Activated CD8-positive, alpha-beta memory T cell treated with anti-CD3 and anti-CD28 coated beads for 4 hours (primary cell): ENCODE data around the gene ATOH8.

Experiments used
- DNase-seq, 2 donors: peaks; one replicate each; pipeline ENCODE4 v3.0.0-alpha.2; 2020; ENCODE audit warnings: low read depth in 2 of 2

The ATOH8 gene

DNA sequence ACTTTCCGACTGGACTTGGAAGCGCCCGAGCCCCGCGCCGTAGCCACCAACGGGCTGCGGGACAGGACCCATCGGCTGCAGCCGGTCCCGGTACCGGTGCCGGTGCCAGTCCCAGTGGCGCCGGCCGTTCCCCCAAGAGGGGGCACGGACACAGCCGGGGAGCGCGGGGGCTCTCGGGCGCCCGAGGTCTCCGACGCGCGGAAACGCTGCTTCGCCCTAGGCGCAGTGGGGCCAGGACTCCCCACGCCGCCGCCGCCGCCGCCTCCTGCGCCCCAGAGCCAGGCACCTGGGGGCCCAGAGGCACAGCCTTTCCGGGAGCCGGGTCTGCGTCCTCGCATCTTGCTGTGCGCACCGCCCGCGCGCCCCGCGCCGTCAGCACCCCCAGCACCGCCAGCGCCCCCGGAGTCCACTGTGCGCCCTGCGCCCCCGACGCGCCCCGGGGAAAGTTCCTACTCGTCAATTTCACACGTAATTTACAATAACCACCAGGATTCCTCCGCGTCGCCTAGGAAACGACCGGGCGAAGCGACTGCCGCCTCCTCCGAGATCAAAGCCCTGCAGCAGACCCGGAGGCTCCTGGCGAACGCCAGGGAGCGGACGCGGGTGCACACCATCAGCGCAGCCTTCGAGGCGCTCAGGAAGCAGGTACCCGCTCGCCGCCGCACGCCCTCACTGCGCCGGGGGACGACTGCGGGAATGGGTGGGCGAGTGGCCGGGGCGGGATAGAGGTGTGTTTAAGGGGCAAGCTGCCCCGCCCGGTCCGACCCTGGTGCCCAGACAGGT, 713 bp downstream of the ATOH8 start:
- DNase-seq = no peak

DNA sequence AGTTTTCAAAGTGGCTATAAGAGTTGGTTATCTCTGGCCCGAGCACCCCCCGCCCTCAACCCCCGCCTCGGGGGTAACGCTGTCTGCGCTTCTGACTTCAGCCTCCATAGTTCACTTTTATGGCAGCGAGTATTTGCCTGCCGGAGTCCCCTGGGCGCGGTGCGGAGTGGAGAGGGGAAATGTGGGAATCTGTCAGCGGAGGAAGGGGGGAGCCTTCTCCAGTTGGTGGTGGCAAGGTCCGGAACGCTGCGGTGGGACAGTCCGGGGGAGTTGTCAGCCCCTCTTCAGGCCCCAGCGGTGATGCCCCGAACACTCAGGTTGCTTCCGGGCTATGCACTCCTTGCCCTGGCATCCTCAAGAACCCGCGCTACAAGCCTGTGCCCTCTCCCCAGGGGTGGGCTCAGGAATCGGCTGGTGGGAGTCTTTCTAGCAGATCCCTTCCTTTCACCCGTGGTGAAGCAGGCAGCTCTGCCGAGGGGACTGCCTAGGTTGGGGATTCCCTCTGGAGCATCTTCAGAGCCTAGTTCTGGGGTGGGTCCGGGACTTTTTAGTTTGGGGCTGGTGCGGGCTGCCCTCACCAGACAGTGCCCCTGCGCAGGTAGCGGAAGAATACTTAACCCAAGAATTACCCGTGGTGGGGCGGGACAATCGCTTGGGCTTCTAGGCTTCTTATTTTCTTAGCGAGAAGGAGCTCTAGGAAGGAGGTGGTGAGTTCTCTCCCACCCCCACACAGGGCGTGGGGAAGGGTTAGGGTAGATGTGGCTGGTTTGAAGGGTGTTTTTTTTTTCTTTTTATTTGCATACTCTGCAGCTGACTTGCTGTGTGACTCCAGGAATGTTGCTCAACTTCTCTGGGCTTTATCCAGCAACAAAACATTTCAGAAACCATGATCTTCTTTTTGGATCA, 1.6 kb downstream of the ATOH8 start:
- no peak for DNase-seq

DNA sequence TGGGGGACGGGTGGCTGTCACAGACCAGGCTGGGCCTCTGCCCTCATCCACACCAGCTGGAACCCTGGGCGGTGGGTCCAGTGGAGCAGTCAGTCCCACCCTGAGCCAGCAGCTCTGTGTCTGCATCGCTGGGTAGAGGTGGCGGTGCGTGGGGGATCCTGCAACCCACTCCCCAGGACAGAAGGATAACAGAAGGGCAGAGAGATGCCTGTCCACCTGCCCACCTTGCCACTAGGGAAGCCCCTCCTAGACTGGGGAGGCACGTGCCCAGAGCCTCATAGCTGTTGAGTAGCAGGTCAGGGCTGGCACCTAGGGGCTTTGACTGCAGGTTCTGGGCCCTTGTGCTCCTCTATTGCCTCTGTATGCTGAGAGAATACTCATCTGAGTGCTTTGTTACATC, 2.4 kb downstream of the ATOH8 start:
- no peak for DNase-seq

DNA sequence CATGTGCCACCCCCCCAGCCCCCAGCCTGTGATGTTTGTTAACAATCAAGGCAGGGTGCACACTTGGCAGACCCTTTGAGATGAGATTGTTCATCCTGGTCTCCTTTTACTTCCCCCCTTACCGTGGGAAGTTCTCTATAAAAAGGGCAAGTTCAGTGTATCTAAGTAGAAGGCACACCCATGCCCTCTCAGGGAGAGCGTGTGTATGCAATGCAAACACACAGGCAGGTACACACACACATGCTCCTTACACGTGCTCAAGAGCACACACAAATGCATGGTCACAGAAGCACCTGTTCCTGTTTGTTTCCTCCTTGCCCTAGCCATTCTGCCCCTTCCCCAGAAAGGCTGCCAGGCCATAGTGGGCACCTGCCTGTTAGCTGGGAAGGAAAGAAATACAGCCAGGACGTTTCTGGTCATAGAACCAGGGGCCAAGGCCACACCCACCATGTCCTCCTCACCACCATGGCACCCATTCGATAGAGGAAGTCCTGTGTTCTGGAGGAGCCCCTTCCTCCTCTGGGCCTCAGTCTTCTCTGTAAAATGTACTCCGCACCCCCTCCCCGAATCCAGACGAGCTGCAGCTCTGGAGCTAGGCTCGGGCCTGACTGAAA, 3.1 kb downstream of the ATOH8 start:
- DNase-seq = no peak

DNA sequence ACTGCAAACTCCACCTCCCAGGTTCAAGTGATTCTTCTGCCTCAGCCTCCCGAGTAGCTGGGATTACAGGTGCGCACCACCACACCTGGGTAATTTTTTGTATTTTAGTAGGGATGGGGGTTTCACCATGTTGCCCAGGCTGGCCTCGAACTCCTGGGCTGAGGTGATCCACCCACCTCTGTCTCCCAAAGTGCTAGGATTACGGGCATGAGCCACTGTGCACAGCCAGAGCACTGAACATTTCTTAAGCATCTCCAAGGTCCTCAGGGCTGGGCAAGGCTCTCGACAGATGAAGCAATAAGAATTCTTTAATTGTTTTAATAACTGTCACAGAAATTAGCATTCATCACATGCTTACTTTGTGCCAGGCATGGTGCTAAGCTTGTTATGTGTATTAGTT, 4.1 kb downstream of the ATOH8 start:
- DNase-seq = no peak

DNA sequence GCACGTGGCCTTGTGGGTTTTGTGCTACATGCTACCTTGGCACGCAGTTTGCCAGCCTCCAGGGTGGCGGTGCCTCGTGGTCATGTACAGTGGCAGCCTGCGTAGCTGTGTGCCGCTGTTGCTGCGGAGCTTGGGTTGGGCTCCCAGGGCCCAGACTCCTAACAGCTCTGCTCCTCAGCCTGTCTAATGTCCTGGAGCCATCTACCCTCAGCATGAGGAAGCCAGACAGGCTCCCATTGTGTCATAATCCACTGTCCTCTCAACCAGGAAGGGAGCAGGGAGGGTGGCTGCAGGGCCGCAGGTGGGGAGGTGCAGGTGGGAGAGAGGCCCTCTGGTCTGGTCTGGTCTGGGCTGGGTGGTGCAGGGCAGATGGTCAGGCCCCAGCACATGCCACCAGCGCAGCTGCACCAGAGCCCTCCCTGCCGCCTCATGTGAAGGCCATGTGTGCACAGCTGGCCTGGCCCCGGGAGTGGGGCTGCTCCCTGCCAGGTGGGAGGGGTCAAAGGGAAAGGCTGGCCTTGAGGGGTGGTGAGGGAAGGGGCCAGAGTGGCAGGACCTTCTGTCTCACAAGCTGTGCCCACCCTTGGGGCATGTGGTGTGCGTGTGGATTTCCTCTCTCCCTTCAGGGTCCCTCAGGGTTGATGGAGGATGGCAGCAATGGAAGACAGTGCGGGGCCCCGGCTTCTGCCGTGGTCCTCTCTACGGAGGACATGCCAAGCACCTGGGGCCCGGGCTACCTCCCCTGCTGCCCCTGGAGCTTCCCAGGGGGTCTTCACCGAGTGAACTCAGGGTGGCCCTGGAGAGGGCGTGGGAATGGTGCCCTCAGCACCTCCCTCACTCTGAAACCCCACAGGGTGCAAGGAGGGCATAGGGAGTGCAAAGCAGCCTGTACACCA, 4.8 kb downstream of the ATOH8 start:
- no peak for DNase-seq

DNA sequence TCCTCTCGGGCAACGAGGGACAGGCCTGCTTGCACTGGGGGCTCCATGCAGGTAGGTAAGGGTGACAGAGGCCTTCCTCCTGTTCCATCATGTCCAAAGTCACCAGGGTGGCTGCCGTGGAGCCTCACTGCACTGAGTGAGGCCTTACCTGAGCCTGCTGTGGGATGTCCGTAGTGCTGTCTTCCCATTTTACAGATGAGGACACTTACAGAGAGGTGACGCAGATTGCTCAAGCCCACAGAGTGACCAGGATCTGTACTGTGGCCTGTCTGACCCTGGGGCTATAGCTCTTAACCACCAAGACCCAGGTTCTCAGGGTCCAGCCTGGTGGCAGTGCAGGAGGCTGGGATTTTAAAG, 5.4 kb downstream of the ATOH8 start:
- DNase-seq = no peak

DNA sequence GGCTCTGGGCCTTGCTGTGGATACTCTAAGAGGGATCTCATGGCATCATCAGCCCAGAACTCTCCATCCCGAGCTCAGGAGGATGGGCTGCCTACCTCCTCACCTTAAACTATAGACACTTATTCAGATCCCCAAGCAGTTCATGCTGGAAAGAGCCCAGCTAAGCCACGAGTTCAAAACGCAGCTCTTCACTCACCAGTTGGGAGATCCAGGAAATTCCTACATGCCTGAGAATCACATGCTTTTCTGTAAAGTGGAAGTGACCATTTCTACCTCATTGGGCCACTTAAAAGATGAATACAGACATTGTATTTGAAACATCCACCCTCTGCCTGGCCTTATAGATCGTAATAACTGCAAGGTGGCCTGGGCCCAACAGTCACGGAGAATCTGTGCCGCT, 6.6 kb downstream of the ATOH8 start:
- no peak for DNase-seq

DNA sequence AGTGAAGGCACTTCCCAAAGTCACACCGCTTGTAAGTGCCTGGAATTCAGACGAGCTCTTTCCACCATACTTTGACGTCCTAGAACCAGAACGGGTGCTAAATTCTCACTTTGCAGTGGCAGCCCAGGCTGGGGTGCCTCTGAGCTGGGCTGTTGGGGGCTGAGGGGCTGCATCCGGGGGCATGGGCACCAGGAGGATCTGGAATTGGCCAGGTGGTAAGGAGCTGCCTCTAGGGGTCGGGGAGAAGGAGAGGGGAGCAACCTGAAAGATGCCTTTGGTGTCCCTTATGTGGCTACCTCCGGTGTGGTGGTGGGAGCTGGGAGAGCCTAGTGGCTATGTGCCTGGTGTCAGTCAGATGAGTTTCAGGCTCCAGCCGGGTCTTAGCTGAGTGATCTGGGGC, 7.1 kb downstream of the ATOH8 start:
- DNase-seq = no peak

DNA sequence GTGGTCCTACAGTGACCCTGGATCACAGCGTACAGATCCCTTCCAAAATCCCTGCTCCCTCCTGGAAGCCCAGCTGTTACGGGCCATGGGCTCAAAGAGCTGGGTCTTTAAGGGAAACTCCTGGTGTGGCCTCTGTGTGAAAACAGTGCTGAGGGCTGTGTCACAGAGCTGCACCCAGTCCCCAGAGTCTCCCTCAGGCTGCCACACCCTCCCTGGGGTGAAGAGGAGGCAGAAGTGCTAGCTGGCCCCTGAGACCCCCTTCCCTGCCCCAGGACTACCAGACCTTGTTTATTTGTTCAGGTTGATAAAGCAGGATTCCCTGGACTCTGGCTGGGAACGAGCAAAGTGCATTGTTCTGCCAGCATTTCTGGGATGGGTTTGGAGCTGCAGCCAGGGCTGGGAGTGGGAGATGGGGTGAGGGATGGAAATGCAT, 7.7 kb downstream of the ATOH8 start:
- DNase-seq = no peak

DNA sequence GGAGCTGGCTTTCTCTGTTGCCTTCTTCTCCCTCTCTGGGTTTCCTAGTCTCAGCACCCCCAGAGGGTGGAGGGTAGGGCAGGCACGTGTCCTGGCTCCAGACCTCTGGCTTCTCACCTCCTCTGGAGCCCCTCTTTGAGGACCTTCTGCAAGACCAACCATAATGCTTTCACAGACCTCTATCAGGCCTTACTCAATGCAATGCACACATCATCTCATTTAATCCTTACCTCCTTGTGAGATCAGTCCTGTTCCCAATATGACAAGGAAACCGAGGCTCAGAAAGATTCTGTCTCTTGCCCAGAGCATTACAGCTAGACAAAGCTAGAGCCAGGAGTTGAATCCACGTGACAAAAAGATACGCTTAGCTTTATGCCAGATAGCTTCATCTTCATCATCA, 8.2 kb downstream of the ATOH8 start:
- DNase-seq = no peak

DNA sequence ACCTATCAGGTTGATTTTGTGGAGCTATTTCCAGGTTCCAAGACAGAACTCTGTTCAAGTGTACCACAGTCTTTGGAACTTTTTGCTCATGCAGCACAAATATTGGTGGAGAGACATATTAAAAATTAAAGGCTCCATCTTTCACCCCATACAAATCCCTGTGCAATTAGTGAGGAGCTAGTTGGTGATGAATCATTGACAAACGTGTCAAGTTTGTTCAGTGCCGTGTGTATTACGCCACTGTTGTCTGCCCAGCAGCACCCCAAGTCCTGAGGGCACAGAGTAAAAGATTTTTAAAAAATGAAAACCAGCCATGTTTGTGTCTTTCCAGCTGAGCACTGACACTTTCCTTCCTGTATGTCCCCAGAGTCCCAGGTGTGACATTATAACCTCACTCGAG, 9.3 kb downstream of the ATOH8 start:
- DNase-seq = no peak

DNA sequence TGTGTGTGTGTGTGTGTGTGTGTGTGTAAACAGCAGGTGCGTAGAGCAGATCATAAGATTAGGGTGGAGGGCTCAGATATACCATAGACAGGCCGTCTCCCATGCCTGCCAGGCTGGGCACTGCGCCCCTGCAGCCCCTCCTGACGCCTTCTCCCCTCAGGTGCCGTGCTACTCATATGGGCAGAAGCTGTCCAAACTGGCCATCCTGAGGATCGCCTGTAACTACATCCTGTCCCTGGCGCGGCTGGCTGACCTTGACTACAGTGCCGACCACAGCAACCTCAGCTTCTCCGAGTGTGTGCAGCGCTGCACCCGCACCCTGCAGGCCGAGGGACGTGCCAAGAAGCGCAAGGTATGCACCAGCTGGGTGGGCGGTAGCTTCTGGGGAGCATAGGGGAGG, 10.0 kb downstream of the ATOH8 start:
- DNase-seq = no peak

DNA sequence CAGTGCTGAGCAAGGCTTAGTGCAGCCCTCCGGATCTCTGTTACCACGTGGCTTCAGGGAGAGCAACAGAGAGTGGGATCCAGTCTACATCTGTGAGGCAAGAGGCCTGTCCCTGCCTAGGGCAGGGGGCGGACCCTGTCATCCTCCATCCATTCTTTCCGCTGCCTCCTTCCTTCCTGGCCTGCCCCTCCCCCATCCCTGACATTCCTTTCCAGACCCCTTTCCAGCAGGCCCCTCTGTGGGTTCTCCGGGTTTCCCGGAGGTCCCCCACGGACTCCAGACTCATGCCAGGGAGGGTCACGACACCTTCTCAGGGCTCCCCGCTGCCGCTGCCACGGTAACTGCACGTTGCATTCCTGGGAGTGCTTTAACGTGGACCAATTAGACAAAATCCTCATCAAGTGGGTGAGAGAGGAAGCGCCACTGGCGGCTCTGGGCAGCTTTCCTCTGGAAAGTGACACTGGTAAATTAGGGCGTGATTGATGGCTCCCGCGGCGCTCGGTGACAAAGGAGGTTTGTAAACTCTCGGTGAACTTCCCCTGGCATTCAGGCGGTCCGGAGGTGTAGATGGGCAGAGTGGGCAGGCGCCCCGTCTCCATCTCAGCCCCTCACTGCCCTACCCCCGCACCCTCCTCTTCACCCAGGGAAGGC, 11.4 kb downstream of the ATOH8 start:
- no peak for DNase-seq

DNA sequence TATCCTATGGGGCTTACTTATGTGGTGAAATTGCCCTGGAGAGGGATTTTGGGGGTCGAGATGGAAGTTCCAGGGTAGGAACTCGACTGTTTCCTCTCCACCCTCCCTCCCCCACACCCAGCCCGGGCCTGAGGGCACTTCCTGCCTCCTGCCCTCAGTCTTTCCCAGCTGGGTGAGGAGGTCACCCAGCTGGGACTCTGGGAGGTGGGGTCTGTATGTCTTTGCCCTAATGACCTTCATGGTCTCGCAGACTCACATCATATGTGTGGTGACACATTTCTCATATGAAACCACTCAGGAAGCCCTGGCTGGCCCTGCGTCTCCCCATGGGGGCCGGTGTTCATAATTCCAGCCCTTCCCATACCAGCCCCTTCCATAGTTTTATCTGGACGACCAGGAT, 12.4 kb downstream of the ATOH8 start:
- no peak for DNase-seq

DNA sequence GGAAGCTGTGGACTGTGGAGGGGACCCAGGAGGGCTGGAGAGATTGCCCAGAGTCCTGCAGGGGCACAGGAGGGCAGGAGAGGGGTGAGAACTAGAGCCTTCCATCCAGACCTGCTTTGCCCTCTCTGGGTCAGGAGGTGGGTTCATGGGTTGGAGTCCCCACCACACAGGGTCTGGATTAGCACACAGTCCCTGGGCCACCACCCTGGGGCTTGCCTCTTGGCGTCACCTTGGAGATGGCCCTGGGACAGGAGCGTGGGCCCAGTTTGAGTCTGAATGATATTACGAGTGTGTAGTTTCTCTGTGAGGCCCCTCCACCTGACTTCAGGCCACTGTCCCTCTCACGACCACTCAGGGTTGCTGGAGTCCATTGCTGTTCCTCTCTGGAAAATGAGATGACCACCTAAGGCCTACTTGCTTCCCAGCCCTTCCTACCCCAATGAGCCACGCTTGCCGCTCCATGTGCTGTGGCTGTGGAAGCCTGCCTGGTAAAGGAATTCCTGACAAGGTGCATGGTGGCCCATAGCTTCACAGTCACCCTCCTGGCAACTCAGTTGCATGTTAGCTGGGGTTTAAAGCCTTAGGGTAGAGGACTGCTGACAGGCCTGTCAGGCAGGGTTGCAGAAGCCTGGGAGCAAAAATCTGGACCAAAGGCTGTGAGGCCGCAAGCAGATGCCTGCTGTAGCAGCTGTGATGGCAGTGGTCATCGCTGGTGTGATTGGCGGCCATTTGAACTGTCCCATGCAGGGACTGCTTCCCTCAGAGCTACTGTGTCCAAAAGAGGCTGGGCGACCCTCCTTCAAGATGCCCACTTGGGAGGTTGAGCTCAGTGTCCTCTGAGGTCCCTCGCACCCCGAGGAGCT, 14.2 kb downstream of the ATOH8 start:
- DNase-seq = no peak

DNA sequence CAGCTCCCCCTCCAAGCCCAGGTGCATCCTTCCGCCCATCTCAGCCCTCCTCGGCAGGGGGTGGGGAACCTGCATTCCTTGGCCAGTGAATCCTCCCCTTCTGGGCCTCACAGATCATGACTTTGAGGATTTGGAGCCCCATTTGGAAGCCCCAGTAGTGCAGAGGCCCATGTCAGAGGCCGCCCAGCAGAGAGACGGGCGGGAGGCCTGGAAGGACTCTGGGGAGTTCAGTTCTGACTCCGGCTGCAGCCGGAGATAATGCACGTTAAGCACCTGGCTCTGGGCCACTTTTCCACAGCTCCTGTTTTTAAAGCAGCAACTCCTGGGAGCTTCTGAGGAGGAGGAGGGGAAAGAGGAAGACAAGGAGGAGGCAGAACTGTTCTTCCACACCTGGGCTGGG, 14.9 kb downstream of the ATOH8 start:
- no peak for DNase-seq

DNA sequence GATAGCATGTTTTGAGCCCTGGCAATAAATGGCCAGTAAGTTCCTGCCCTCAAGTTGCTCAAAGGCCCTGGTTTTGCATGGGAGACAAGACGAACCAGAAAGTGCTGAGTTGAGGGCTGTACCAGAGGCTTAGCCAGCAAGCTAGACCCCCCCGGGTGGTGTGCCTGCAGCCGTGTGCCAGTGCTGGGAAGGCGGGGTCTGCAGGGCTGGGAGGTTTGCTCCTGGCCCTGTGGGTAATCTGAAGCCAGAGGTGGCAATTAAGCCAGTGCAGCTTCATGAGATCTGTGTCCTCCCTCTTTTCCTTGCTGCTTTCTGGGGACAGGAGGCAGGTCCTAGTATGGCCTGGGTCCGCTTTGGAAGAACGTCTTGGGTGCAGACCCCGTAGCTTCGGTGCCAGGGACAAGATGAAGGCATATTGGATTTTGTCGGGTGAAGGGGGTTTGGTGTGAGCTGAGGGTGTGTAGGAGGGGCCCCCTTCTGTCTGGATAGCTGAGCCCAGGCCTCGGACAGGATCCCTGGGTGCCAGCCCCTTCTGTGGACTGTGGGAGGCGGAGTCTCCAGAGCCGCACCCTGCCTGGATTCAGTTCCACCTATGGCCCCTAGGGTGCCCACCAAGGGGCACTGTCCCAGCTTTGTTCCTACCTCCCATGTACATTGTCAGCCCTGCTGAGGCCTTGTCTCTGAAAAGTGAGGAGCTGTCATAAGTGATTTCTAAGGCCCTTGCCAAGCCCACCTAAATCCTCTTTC, 15.6 kb downstream of the ATOH8 start:
- DNase-seq = no peak

DNA sequence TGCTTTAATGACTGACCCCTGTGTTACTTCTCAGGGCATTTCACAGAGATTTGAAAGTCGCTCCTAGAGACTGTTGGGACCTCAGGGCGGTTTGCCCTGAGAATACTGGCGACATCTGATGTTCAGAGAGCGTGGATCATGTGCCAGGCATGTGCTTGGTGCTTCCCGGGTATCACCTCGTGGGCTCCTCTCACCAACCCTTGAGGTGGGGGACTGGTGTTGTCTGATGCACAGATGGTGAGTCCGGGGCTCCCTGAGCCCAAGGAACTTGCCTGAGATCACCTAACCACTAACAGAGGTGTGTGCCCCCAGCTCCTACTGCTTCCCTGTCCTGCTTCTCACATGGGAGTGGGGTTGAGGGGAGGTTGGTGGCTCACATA, 16.2 kb downstream of the ATOH8 start:
- no peak for DNase-seq

DNA sequence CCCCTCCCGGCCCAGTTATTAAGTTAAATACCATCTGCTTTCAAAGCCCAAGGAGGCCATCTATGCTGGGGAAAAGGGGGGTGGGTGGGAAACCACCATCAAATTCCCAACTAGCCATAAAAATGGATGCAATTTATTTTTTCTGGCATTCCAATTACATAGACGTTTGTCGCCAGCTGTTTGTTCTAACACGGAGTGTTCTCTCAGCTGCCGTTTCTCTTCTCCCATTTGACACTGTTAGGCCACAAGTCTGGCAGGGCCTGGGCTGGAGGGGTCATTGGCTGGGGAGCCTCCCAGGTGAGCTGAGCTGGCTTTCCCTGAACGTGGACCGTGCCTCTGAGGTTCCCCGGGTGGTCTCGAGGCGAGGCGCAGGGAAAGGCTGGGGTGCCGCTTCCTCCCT, 16.6 kb downstream of the ATOH8 start:
- no peak for DNase-seq
